MV-4-11 (cell line): Measurements from ENCODE around the gene SPATS2.
A peak's percentile ranks its signal among the peaks of the same experiment; 100 is the strongest.

Experiments
- DNase-seq: peaks from one replicate; lab custom pipeline; 2025; lab: John Stamatoyannopoulos, UW

Gene SPATS2

DNA sequence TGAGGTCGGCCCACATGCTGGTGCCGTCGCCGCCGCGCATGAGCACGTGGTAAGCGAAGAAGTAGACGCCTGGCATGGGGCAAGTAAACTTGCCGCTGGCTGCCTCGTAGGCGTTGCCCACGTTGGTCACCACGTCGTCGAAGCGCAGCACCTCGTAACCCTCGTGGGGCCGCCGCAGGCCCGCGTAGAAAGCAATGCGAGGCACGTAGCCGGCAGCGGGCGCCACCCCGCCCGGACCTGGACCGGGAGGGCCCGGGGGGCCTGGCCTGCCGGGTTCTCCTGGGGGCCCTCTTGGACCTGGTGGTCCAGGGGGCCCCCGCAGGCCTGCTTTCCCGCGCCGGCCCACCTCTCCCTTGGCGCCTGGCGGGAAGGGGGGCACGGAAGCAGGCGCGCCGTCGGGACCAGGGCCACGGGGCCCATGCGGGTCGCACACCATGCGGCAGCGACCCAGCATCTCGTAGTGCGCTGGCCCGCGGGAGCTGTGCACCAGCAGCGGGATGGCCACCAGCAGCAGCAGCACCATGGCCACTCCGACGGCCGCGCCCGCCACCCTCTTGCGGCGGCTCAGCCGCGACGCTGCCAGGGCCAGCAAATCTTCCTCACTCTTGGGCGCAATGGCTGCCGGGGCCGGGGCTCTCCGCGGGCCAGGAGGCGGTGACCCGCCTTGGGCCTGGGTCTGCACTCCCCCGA is 31.2 kb upstream of the SPATS2 start:
- DNase-seq: no peak

DNA sequence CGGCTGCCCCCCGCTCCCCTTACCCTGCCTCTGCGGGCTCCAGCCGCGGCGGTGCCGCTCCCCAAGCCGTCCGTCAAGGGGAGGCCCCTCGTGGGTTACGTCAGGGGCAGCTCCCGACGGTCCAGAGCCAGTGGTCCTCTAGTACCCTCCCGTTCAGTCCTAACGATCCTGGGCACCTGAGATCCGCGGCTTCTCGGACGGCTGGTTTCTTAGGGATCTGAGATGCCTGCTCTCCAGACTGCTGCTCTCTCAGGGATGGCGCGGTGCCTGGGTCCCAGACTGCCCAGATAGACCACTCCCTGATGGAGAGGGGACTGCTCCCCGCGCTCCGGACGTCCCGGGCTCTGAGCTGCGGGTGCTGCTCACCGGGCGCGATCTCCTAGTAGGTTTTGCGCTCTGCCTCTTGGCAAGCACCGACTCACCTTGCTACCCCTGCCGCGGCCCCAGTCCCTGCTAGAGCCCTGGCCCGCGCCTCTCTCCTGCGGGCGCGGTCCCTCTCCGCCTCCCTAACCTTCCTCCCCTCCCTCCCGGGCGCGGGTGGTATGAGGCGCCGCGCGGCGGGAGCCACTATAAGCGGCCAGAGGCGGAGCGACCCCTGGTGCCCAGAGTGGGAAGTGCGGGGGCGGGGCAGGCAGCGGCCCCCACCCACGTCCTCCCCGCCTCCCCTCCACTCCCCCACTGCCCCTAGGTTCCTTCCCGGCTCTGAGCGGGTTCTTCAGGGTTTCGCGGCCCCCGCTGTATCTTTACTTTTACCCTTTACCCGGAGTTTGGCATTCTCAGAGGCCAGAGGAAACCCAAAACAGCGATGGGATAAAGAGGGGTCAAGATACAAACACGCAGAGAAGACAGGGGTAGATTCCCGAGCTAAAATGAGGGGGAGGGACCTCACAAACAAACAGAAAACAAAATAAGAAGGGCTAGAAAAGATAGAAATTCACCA is 30.3 kb upstream of the SPATS2 start, which contains the start of gene C1QL4:
C1QL4 (minus strand) TSS at position 544 of the 940 bp plus-strand sequence. CDS start 711 bp downstream, outside the sequence.
- DNase-seq: peak; percentile 20

DNA sequence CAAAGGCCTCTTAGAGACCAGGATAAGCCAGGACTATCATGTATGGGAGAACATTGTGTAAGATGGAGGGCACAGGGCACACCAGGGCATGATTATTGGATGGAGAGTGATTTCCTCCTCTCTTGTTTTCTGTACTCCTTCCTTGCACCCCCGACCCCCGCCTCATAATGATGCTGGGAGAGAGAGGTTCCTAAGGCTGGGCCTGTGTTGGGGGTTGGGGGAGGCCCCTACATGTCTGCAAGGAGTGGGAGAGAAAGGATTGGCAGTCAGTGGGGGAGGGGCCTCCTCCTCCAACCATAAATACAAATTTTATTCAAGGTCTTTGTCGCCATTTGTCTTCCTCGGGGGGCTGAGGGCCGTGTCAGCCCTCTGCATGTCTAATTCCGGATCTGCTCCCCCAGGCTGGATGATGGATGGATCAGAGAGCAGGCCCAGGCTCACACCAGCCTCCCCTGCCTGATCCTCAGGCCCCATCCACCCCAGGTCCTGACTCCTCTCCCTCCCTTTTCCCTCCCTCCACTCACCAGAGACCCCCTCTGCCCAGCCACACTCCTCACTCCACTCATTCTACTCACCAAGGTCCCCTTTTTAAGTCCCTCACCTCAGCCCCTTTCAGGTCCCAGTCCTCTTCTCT is 28.3 kb upstream of the SPATS2 start:
- DNase-seq: no peak

DNA sequence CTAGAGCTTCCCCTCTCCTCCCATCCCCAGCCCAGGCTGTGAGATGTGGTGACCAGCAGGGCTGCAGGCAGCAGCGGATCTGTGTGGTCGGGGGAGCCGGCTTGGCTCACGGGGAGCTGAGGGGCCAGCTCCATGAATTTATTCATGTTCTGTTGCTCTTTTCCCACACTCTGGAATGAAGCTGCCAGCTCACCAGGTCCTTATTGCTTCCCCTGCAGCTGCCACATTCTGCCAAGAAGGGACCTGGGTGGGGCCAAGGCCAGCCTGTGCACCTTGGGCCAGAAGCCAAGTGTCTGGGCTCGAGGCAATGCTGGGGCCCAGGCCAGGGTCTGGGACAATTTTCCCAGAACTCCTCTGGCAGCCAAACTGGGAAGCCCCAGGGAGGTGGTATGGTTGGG is 27.8 kb upstream of the SPATS2 start:
- DNase-seq: no peak

DNA sequence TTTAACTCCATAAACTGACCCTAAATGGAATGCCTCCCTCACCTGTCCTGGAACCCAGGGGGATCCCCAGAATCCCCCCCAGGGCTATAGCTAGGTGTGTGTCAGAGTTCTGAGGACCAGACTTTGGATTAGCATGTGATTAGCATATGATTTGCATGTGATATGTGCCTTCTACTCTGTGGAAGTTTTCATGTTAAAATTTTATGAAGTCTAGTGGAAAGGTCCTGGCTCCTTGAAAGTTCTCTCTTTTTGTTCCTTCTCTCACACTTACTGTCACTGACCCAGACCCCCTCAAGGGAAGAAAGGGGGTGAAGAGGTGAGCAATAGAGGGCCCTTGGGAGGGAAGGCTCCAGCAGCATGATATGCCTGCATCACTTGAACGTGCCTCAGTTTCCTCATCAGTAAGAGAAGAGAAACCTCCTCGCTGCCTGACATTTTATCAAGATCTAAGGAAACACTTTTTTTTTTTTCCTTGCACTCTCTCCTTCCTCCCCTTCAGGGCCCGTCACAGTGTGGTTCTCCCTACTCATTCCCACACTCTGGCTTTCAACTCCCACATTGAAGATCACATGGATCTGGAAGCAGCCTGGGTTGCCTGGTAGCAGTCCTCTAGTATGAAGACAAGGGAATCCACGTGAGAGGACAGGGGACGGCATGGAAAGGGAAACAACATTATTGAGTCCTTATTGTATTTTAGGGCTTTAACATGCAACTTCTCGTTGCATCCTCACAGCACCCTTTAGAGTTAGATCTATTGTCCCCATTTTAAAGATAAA is 27.0 kb upstream of the SPATS2 start:
- no peak for DNase-seq

DNA sequence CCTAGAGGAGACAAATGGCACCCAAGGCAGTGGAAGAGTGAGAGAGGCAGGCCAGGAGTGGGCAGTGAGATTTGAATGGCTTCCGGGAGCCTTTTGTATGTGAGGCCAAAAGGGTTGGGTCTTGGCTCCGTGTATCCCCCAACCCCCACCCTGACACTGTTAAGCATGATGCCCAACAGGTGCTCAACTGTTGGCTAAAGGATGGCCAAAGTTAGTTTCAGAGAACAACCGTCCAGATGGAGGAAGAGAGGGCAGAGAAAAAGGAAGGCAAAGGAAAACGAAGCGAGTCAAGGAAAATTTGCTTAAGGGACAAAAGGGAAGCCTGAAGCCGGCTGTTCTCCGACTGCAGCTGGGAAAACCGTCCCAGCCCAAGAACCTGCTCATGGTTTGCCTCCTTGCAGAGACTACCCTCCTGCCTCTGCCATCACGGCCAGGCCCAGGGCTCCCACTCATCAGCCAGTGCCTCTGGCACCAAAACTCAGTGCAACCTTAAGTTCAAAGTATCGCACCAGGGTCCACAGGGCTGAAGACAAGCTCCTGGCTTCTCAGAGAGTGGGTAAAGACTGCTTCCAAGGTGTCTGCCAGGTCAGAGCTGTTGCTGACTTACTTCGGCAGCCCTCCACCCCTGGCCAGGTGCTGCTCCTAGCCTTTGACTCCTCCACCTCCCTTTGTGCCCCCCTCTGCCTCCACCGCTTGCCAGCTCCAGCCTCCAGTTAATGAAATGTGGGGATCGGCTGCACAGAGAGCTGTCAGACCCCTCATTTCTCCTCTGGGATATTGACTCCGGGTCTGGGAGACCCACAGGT is 26.1 kb upstream of the SPATS2 start:
- no peak for DNase-seq

DNA sequence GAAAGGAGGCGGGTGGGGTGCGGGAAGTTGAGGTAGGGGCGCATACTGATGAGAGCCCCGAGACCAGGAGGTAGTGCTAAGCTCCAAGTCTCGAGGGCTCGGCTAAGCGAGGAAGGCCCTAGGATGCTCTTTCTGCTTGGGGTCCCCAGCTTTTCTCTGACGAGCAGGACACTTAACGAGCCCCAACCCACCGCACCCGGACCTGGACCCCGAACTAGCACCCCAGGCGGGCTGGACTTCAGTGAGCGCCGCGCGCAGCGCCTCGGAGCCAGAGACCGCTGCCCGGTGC is 25.5 kb upstream of the SPATS2 start:
- no peak for DNase-seq

DNA sequence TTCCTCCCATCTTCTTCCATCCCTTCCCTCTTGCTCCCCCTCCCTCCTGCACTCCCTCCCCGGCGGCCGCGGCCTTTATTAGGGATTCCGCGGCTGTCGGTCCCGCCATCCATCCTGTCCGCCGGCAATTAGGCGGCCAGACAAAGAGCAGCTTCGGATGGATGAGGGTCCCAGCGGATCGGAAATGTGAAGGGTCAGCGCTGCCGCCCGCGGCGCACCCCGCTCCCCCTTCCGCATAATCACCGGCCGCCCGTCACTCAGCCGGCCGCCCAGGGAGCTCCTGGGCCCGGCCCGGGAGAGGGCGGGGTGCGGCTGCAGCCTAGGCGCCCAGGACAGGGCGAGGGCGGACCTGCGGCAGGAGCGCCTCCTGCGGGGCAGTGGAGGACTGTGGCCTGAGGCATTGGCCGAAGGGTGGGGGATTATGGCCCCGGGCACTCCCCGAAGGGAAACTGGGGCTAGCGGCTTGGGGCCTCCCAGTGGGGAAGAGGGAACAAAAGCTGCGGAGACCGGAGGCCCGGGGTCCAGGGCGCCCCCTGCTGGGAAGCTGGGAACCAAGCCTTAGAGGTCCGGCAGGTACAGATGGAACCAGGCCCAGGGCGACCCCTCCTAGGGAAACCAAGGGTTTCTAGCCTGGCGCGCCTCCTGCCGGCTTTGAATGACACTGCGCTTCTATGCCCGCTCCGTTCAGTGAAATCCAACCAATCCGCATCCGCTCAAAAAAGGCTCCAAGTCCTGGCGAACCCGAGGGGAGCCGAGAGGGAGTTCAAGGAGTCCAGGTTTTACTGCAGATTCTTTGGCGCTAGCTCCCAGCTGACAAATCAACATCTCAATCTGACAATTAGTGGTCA is 25.0 kb upstream of the SPATS2 start:
- peak; percentile 68 for DNase-seq

DNA sequence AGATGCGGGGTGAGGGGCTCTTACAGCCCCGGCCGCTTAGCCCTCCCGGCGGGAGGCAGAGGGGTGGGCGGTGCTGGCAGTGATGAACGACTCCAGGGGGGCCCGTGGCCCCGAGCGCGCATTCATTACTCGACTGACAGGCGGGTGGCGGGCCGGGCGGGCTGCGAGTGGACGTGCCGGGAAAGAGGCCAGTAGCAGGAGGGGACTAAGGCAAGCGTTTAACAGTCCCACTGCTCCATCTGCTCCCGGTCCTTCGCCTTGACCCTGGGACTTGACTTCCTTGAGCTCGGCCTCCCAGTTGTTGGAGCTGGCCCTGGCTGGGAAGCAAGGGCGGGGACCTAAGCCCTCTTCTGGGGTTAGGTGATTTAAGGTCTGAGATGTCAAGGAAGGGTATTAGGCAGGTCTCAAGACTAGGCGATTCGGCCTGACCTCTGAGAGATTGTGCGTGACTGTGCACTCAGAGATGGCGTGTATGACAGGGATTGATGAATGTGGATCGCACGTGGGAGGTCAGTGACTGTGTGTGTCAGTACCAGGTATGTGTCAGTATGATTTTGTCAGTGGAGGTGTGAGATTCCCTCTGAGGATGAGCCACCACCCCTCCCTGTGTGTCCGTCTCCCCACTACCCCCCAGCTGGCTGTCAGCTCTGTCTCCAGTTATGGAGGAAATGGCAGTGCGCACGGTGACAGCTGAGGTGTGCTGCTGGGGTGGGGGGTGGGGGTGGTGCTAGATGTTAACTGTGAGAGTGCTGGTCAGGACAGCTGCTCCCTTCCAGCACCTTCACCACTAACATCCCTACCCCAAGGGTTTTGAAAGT is 24.1 kb upstream of the SPATS2 start:
- no peak for DNase-seq

DNA sequence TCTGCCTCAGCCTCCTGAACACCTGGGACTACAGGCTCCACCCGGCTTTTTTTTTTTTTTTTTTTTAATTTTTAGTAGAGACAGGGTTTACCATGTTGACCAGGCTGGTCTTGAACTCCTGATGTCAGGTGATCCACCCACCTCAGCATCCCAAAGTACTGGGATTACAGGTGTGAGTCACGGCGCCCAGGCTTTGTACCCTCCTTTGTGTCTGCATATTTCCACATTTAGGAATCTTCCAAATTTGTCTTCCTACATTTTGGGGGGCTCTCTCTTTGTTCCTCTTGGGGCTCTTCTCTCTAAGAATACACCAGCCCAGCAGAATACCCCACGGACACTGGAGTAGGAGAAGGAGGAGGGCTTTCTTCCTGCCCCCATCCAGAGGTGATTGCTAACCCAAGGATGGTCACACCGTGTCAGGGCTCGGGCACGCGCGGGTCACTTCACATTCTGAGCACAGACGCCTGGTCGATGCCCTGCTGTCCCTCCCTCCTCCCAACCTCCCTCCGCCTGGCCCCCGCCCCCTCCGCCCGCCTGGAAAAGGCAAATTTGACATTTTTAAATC is 22.7 kb upstream of the SPATS2 start:
- no peak for DNase-seq

DNA sequence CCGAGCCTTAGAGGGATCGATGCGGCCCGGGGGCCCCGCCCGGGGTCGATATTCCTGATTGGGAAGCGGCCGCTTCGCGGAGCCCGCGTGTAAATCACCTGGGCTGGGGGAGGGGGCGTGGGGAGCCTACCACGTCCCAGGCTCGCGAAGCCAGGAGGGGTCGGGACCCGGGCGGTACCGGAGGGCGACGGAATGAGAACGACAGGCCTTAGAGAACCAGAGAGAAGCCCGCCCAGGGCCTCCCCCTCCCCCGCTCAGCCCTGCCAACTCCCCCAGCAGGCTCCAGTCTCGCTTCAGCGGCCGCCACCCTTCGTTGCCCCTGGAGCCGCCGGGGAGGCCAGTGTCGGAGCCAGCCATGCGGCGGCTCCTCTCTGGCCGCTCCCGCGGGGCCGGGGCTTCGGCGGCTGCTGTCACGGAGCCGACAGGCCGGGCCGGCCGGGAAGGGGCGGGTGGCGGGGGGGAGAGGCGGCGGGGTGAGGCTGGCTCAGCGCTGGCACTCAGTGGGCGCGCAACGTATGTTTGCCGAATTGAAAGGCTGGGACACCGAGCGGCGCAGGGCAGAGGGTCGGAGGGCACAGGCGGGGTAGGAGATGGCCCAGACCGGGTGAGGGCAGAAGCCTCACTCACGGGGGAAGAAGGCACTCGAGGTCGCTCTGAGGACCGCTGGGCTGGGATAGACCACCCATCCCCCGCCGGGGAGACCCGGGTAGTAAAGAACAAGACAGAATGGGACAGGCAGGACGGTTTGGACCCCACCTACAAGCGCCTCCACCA is 22.0 kb upstream of the SPATS2 start:
- DNase-seq: no peak

DNA sequence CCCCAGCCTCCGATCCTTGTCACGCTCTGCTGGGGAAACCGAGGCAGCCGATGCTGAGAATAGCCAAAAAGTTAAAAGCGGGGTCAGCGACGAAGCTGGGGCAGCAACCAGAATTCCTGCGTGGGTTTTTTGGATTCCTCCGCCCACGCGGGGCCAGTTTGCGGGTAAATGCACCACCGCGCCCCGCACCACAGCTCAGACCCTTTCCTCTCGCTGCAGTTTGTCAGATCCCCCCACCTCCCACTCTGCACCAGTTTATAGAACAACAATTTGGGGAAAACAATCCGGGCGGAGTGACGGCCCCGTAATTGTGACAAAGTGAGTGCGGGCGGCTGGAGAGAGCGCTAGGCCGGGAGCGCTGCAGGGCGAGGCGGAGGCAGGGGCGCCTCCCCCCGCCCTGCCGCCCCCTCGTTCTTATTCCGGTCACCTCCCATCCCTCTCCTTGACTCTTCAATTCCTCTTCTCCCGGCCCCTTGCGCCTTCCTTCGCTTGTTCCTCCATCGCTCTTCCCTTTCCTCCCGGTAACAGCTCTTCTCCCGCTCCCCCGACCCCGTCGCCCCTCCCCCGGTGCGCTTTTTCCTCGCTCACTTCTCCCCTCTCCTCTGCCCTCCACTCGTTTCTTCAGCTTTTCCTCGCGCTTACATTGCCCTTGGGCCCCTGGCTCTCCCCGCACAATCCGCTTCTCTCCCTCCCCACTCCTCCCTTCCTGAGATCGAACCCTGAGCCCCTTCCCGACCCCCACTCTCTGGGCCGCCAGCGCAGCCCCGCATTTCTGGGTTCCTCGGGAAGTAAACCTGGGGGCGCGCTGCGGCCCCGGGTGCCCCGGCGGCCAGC is 21.2 kb upstream of the SPATS2 start:
- no peak for DNase-seq

DNA sequence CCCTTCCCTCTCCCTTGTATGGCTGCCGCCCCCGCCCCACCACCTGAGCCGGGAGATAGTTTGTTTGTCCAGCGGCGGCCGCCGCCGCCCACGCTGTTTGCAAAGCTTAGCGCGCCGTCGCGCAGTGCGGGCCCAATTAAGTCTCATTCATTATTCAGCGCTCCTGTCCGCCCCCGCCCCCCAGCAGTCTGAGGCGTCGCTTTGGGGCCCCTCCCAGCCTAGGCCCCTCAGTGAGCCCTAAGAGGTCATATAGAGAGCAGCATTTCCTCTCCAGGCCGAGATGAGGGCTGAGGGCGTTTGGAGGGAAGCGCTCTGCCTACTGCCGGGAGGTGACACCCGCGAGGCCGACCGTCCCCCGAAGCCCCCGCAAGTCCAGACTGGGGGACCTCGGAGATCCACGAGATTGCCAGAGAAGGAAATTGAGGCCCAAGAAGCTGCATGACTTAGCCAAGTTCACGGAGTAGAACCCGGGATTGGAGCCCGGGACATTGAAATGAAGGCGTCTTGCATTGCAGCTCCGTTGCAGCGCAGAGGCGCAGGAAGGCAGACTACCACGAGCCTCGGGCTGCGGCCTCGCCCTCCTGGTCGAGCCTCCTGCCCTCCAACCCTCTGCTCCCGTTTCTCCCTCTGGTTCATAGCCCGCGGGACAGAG is 20.5 kb upstream of the SPATS2 start, which contains the start of gene DNAJC22:
DNAJC22 (plus strand) TSS at position 230 of the 652 bp plus-strand sequence. CDS start 1,985 bp downstream, outside the sequence.
- no peak for DNase-seq

DNA sequence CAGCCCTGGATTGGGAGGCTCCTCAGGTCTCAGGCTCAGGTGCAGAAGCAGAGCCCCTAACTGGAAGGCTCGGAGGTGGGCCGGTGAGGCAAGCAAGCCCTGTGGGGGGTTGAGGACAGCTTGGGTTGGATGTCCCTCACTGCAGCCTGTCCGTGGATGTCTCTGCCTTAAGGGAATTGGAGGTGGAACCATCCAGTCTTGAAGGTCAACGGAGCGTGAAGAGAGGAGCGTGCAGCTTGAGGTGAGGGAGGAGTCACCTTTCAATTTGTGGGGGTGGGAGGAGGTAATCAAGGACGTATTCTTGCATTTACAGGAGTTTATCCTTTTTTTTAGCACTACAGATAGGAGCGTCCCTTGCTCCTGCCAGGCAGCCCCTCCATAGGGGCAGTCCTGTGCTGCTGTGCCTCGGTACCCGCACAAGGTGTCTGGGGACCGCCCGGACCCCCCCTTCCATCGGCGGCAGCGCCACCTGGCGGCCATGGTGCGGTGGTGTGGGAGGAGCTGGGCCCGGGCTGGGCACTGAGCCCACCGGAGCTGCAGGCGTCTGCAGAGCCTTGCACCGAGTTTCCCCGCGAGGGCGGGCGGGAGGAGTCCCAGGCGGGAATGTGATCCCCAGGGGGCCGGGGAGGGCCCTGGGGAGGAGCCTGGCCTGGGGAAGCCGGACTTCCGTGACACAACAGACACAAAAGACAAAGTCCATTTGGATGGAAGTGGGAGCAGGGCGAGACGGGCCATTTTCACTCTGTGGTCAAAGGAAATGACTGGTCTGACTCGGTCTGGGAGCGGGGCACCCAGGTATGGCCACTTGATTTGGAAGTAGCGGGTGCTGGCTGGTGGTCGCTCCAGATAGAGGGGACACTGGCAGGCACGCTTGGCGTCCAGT is 19.7 kb upstream of the SPATS2 start:
- peak; percentile 10 for DNase-seq

DNA sequence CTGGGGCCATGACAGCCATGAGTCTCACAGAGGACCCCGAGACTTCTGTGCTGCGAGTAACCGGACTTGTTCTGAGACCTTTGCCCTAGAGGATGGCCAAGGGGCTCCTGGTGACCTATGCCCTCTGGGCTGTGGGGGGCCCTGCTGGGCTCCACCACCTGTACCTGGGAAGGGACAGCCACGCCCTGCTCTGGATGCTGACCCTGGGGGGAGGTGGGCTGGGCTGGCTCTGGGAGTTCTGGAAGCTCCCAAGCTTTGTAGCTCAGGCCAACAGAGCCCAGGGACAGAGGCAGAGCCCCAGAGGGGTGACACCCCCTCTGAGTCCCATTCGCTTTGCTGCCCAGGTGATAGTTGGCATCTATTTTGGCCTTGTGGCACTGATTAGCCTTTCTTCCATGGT is 18.5 kb upstream of the SPATS2 start:
- DNase-seq: no peak

DNA sequence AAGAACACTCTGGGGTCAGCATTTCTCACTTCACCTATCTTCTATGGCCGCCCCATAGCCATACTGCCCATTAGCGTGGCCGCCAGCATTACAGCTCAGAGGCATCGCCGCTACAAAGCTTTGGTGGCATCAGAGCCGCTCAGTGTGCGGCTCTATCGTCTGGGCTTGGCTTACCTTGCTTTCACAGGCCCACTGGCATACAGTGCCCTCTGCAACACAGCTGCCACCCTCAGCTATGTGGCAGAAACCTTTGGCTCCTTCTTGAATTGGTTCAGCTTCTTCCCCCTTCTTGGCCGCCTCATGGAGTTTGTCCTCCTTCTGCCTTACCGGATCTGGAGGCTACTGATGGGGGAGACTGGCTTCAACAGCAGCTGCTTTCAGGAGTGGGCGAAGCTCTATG is 18.0 kb upstream of the SPATS2 start:
- DNase-seq: no peak
